Measurements from ENCODE around the gene GTF3A.

The GTF3A gene

GRCh38 chr13:27383104-27383921 is 41.1 kb upstream of the GTF3A start:
- Histone ChIP-seq H3K27me3 (replicated peaks; ENCODE audit: insufficient read depth, low read length) (no peaks in the 10 kb centered on the region), H3K27ac (ENCODE audit: low read length) (no peak overlapping the region), H3K36me3 (replicated peaks; ENCODE audit: insufficient read depth, low read length) (no peaks in the 10 kb centered on the region), H2AFZ (ENCODE audit: low read length) (no peak overlapping the region), H4K20me1 (ENCODE audit: insufficient read depth, low read length) (no peaks in the 10 kb centered on the region), H3K4me1 (ENCODE audit: low read length) (no peaks in the 10 kb centered on the region), H3K9me2 (replicated peaks; ENCODE audit: insufficient read depth, low read length) (no peaks in the 10 kb centered on the region), H3K79me2 (ENCODE audit: low read length) (no peaks in the 10 kb centered on the region), H3K9ac (ENCODE audit: low read length) (no peak overlapping the region), H3K4me3 (ENCODE audit: low read length) (no peak overlapping the region), H3K4me2 (ENCODE audit: low read depth, low read length) (no peak overlapping the region), H3K9me3 (replicated peaks; ENCODE audit: insufficient read depth, low read length) (no peaks in the 10 kb centered on the region), H3F3A (ENCODE audit: insufficient read depth, low read length) (no peaks in the 10 kb centered on the region)
- TF ChIP-seq EZH2phosphoT487 (IDR thresholded peaks at IDR 0.05; ENCODE audit: low read length) (no peak), CTCF (IDR thresholded peaks at IDR 0.05; ENCODE audit: low read length) (no peak), EZH2 (optimal IDR thresholded peaks at IDR 0.05; ENCODE audit: low read depth, low read length) (no peak)
- no peak for DNase-seq

GRCh38 chr13:27384285-27384684 is 40.1 kb upstream of the GTF3A start:
- H3K9ac ChIP-seq (ENCODE audit: low read length) = no peak overlapping the region
- no peaks in the 10 kb centered on the region for H4K20me1 ChIP-seq (ENCODE audit: insufficient read depth, low read length)
- H3K27ac ChIP-seq (ENCODE audit: low read length) = no peak overlapping the region
- H3K79me2 ChIP-seq (ENCODE audit: low read length) = no peaks in the 10 kb centered on the region
- H3K9me2 ChIP-seq (replicated peaks; ENCODE audit: insufficient read depth, low read length) = no peaks in the 10 kb centered on the region
- H3K4me2 ChIP-seq (ENCODE audit: low read depth, low read length) = no peak overlapping the region
- H3K27me3 ChIP-seq (replicated peaks; ENCODE audit: insufficient read depth, low read length) = no peaks in the 10 kb centered on the region
- H3K4me3 ChIP-seq (ENCODE audit: low read length) = no peak overlapping the region
- H2AFZ ChIP-seq (ENCODE audit: low read length) = no peak overlapping the region
- no peaks in the 10 kb centered on the region for H3F3A ChIP-seq (ENCODE audit: insufficient read depth, low read length)
- H3K4me1 ChIP-seq (ENCODE audit: low read length) = no peaks in the 10 kb centered on the region
- no peak for DNase-seq
- H3K36me3 ChIP-seq (replicated peaks; ENCODE audit: insufficient read depth, low read length) = no peaks in the 10 kb centered on the region
- no peak for TF ChIP-seq EZH2 (optimal IDR thresholded peaks at IDR 0.05; ENCODE audit: low read depth, low read length)
- no peak for TF ChIP-seq CTCF (IDR thresholded peaks at IDR 0.05; ENCODE audit: low read length)
- TF ChIP-seq EZH2phosphoT487 (IDR thresholded peaks at IDR 0.05; ENCODE audit: low read length) = no peak
- no peaks in the 10 kb centered on the region for H3K9me3 ChIP-seq (replicated peaks; ENCODE audit: insufficient read depth, low read length)

GRCh38 chr13:27388241-27388640 is 36.2 kb upstream of the GTF3A start:
- H3K9me3 ChIP-seq (replicated peaks; ENCODE audit: insufficient read depth, low read length) = no peaks in the 10 kb centered on the region
- H2AFZ ChIP-seq (ENCODE audit: low read length) = no peak overlapping the region
- no peaks in the 10 kb centered on the region for H3K79me2 ChIP-seq (ENCODE audit: low read length)
- no peaks in the 10 kb centered on the region for H3K4me1 ChIP-seq (ENCODE audit: low read length)
- H3K9ac ChIP-seq (ENCODE audit: low read length) = no peak overlapping the region
- H3K27me3 ChIP-seq (replicated peaks; ENCODE audit: insufficient read depth, low read length) = no peaks in the 10 kb centered on the region
- no peak overlapping the region for H3K4me2 ChIP-seq (ENCODE audit: low read depth, low read length)
- no peak overlapping the region for H3K4me3 ChIP-seq (ENCODE audit: low read length)
- no peaks in the 10 kb centered on the region for H3F3A ChIP-seq (ENCODE audit: insufficient read depth, low read length)
- H3K27ac ChIP-seq (ENCODE audit: low read length) = no peak overlapping the region
- H3K9me2 ChIP-seq (replicated peaks; ENCODE audit: insufficient read depth, low read length) = no peaks in the 10 kb centered on the region
- no peaks in the 10 kb centered on the region for H4K20me1 ChIP-seq (ENCODE audit: insufficient read depth, low read length)
- no peak for DNase-seq
- TF ChIP-seq EZH2 (optimal IDR thresholded peaks at IDR 0.05; ENCODE audit: low read depth, low read length) (no peak), EZH2phosphoT487 (IDR thresholded peaks at IDR 0.05; ENCODE audit: low read length) (no peak), CTCF (IDR thresholded peaks at IDR 0.05; ENCODE audit: low read length) (no peak)
- no peaks in the 10 kb centered on the region for H3K36me3 ChIP-seq (replicated peaks; ENCODE audit: insufficient read depth, low read length)
